H1 (cell line): ENCODE measurements around the gene SCP2. TPM values are rescaled to one million over a fixed set of nuclear protein-coding genes. Genes with fewer than 3 reads are reported as not detected.

ENCODE experiments used
- CTCF ChIA-PET: fragments of 300-600 bp; sonication (Branson Sonifier 250); formaldehyde crosslinking; loops from one replicate; lab custom pipeline; 2021; ENCODE audit not compliant: partially characterized antibody; lab: Charles Lee
- POLR2A ChIA-PET: fragments of 300-600 bp; sonication (Branson Sonifier 250); formaldehyde crosslinking; loops from one replicate; lab custom pipeline; 2021; ENCODE audit warnings: inconsistent platforms; ENCODE audit not compliant: partially characterized antibody; lab: Charles Lee
- DNase-seq, 2 experiments: peaks; one replicate each; pipeline versions ENCODE4 v3.0.0 to v3.0.0-alpha.2; 2010 to 2022; ENCODE audit warnings: low spot score in 2 of 2, low read depth in 1 of 2, mixed read lengths in 1 of 2
- FAIRE-seq: peaks from 2 replicates; lab custom pipeline; 2011; peaks lifted over from hg19 to GRCh38; lab: Jason Lieb, UNC
- H2AFZ ChIP-seq: 2 replicates; pipeline ENCODE4 v1.8.1; 2012; ENCODE audit warnings: low read length, inconsistent platforms
- H2AK5ac ChIP-seq: 2 replicates; pipeline ENCODE4 v1.6.1; 2013; ENCODE audit warnings: low read depth, low read length
- H2BK120ac ChIP-seq: replicated peaks from 2 replicates; pipeline ENCODE3; 2013; ENCODE audit warnings: low read depth, low read length, inconsistent platforms
- H2BK12ac ChIP-seq: 2 replicates; pipeline ENCODE4 v1.6.1; 2013; ENCODE audit warnings: low read depth, low read length
- H2BK15ac ChIP-seq: 2 replicates; pipeline ENCODE4 v1.6.1; 2013; ENCODE audit warnings: low read length
- H2BK20ac ChIP-seq: 2 replicates; pipeline ENCODE4 v1.6.1; 2013; ENCODE audit warnings: low read length
- H2BK5ac ChIP-seq: 2 replicates; pipeline ENCODE4 v1.6.1; 2013; ENCODE audit warnings: low read depth, low read length
- H3K14ac ChIP-seq: 2 replicates; pipeline ENCODE4 v1.6.1; 2013; ENCODE audit warnings: inconsistent platforms; ENCODE audit not compliant: insufficient read length
- H3K18ac ChIP-seq: 2 replicates; pipeline ENCODE4 v1.6.1; 2013; ENCODE audit warnings: low read length; ENCODE audit errors: extremely low read depth
- H3K23ac ChIP-seq: 2 replicates; pipeline ENCODE4 v1.6.1; 2013; ENCODE audit warnings: inconsistent platforms; ENCODE audit not compliant: insufficient read length
- H3K23me2 ChIP-seq: 2 replicates; pipeline ENCODE4 v1.6.1; 2013; ENCODE audit warnings: low read depth, low read length
- H3K27ac ChIP-seq: 2 replicates; pipeline ENCODE4 v1.6.1; 2011; ENCODE audit warnings: low read depth, low read length, inconsistent platforms
- H3K27me3 ChIP-seq, 4 experiments: replicated peaks in 1 of 4; 1 replicate in 1 of 4; 2 replicates in 3 of 4; pipeline versions ENCODE4 v1.6.1 to v1.8.1; 2011 to 2013; ENCODE audit warnings: low read length in 3 of 4, mild to moderate bottlenecking in 3 of 4, inconsistent platforms in 2 of 4, mixed read lengths in 2 of 4, moderate library complexity in 1 of 4; ENCODE audit not compliant: control insufficient read depth in 3 of 4, insufficient read depth in 3 of 4; ENCODE audit errors: extremely low read depth in 1 of 4
- H3K36me3 ChIP-seq, 4 experiments: 2 replicates each; pipeline versions ENCODE4 v1.6.1 to v1.8.1; 2011 to 2013; ENCODE audit warnings: mild to moderate bottlenecking in 4 of 4, low read length in 3 of 4, moderate library complexity in 2 of 4, control low read depth in 1 of 4, inconsistent platforms in 1 of 4; ENCODE audit not compliant: insufficient read depth in 4 of 4, control insufficient read depth in 2 of 4
- H3K4ac ChIP-seq: replicated peaks from 2 replicates; pipeline ENCODE3; 2013; ENCODE audit warnings: low read length, low read depth, mixed read lengths, inconsistent platforms; ENCODE audit not compliant: insufficient read length
- H3K4me1 ChIP-seq, 4 experiments: replicated peaks in 1 of 4; 1 replicate in 1 of 4; 2 replicates in 3 of 4; pipeline versions ENCODE4 v1.6.1 to v1.8.1; 2011 to 2013; ENCODE audit warnings: low read length in 3 of 4, inconsistent platforms in 2 of 4, mixed read lengths in 1 of 4; ENCODE audit not compliant: insufficient read depth in 4 of 4, control insufficient read depth in 3 of 4
- H3K4me2 ChIP-seq, 2 experiments: 2 replicates each; pipeline versions ENCODE4 v1.6.1 to v1.8.1; 2011 to 2013; ENCODE audit warnings: low read depth in 2 of 2, low read length in 2 of 2, control low read depth in 1 of 2, inconsistent platforms in 1 of 2, mild to moderate bottlenecking in 1 of 2; ENCODE audit not compliant: insufficient read depth in 1 of 2
- H3K4me3 ChIP-seq, 4 experiments: fragments of 200-600, 300-600 bp in 1 of 4; sonication (generic), shearing (Covaris generic), sonication (Bioruptor Twin) in 1 of 4; 2 replicates each; pipeline versions ENCODE4 v1.5.1 to v1.8.1; 2011 to 2016; ENCODE audit warnings: low read length in 4 of 4, low read depth in 3 of 4, control low read depth in 2 of 4, inconsistent platforms in 2 of 4, mild to moderate bottlenecking in 2 of 4, mixed read lengths in 1 of 4, moderate library complexity in 1 of 4; ENCODE audit not compliant: insufficient read depth in 2 of 4; ENCODE audit errors: extremely low read depth in 1 of 4
- H3K56ac ChIP-seq: replicated peaks from 2 replicates; pipeline ENCODE3; 2013; ENCODE audit warnings: low read depth, mild to moderate bottlenecking, mixed read lengths, low read length, inconsistent platforms; ENCODE audit not compliant: insufficient read length
- H3K79me1 ChIP-seq: 2 replicates; pipeline ENCODE4 v1.6.1; 2013; ENCODE audit warnings: low read depth, low read length, control low read depth
- H3K79me2 ChIP-seq, 2 experiments: 2 replicates each; pipeline versions ENCODE4 v1.6.1 to v1.8.1; 2012 to 2013; ENCODE audit warnings: low read length in 2 of 2, mild to moderate bottlenecking in 2 of 2, inconsistent platforms in 1 of 2; ENCODE audit not compliant: insufficient read depth in 2 of 2, control insufficient read depth in 1 of 2
- H3K9ac ChIP-seq, 4 experiments: replicated peaks in 1 of 4; 1 replicate in 1 of 4; 2 replicates in 3 of 4; pipeline versions ENCODE4 v1.6.1 to v1.8.1; 2011 to 2013; ENCODE audit warnings: low read depth in 3 of 4, low read length in 3 of 4, control low read depth in 2 of 4, mild to moderate bottlenecking in 2 of 4, moderate library complexity in 2 of 4, inconsistent platforms in 1 of 4; ENCODE audit errors: extremely low read depth in 1 of 4
- H3K9me3 ChIP-seq, 2 experiments: 2 replicates each; pipeline versions ENCODE4 v1.6.1 to v1.8.1; 2012 to 2013; ENCODE audit warnings: mild to moderate bottlenecking in 2 of 2, moderate library complexity in 2 of 2, control low read depth in 1 of 2, inconsistent platforms in 1 of 2, low read depth in 1 of 2, low read length in 1 of 2, mixed read lengths in 1 of 2; ENCODE audit not compliant: insufficient read depth in 2 of 2
- H4K20me1 ChIP-seq, 2 experiments: replicated peaks in 1 of 2; 2 replicates each; pipeline versions ENCODE3 to v1.8.1; 2011 to 2013; ENCODE audit warnings: inconsistent platforms in 2 of 2, low read length in 2 of 2, mild to moderate bottlenecking in 1 of 2; ENCODE audit not compliant: insufficient read depth in 2 of 2, control insufficient read depth in 1 of 2
- H4K5ac ChIP-seq: 2 replicates; pipeline ENCODE4 v1.6.1; 2013; ENCODE audit warnings: low read length, low read depth, mixed read lengths, inconsistent platforms; ENCODE audit not compliant: insufficient read length
- H4K8ac ChIP-seq: 2 replicates; pipeline ENCODE4 v1.8.0; 2013; ENCODE audit warnings: mild to moderate bottlenecking, moderate library complexity, low read length, inconsistent platforms; ENCODE audit not compliant: insufficient read depth; ENCODE audit errors: extremely low read depth
- H4K91ac ChIP-seq: replicated peaks from 2 replicates; pipeline ENCODE3; 2013; ENCODE audit warnings: low read length, mixed read lengths, inconsistent platforms; ENCODE audit not compliant: insufficient read length
- ASH2L ChIP-seq: fragments of 200-600, 300-600 bp; sonication (generic); IDR thresholded peaks from one replicate; pipeline ENCODE4 v1.7.1; 2017; ENCODE audit warnings: low read length
- BACH1 ChIP-seq: IDR thresholded peaks from 2 replicates; pipeline ENCODE4 v1.6.1; 2012; ENCODE audit warnings: low read length, improper control_type of control experiment
- BCL11A ChIP-seq, 2 experiments: IDR thresholded peaks; one replicate each; pipeline ENCODE4 v1.6.1; 2011; ENCODE audit warnings: low read depth in 2 of 2, low read length in 2 of 2, mild to moderate bottlenecking in 2 of 2
- CREB1 ChIP-seq: IDR thresholded peaks from 2 replicates; pipeline ENCODE4 v1.6.1; 2012; ENCODE audit warnings: inconsistent platforms
- EGR1 ChIP-seq: IDR thresholded peaks from 2 replicates; pipeline ENCODE4 v1.6.1; 2011; ENCODE audit warnings: low read depth, low read length, borderline replicate concordance
- FOSL1 ChIP-seq: IDR thresholded peaks from 2 replicates; pipeline ENCODE4 v1.6.1; 2011; ENCODE audit warnings: mild to moderate bottlenecking, low read depth, low read length, moderate library complexity; ENCODE audit not compliant: insufficient read depth
- GABPA ChIP-seq: IDR thresholded peaks from 2 replicates; pipeline ENCODE4 v1.6.1; 2011; ENCODE audit warnings: mild to moderate bottlenecking, low read length, moderate library complexity, borderline replicate concordance; ENCODE audit not compliant: insufficient read depth
- HDAC6 ChIP-seq: IDR thresholded peaks from one replicate; pipeline ENCODE4 v1.7.1; 2012; ENCODE audit warnings: low read depth, mild to moderate bottlenecking, inconsistent platforms, low read length, moderate library complexity
- MAFK ChIP-seq: IDR thresholded peaks from 2 replicates; pipeline ENCODE4 v1.6.1; 2012; ENCODE audit warnings: low read depth, mild to moderate bottlenecking, improper control_type of control experiment, low read length
- NANOG ChIP-seq: IDR thresholded peaks from 2 replicates; pipeline ENCODE4 v1.6.1; 2011; ENCODE audit warnings: low read length, low read depth, mild to moderate bottlenecking, inconsistent platforms; ENCODE audit not compliant: insufficient read depth, poor library complexity, severe bottlenecking
- TBP ChIP-seq: IDR thresholded peaks from 2 replicates; pipeline ENCODE4 v1.6.1; 2011; ENCODE audit warnings: low read depth, low read length, improper control_type of control experiment
- WGBS, 2 experiments: shearing (Covaris generic) in 1 of 2; methylation state at CpG; one replicate each; pipeline versions ENCODE4 v1.1.6 to v1.1.7; 2013 to 2015; ENCODE audit warnings: low lambda C conversion rate in 2 of 2, mixed read lengths in 2 of 2, inconsistent platforms in 1 of 2, low coverage in 1 of 2, missing lambda C conversion rate in 1 of 2; ENCODE audit not compliant: insufficient replicate concordance in 2 of 2, insufficient coverage in 1 of 2, insufficient read length in 1 of 2; ENCODE audit errors: extremely low coverage in 1 of 2, missing lambda C conversion rate in 1 of 2; 5-methylcytosine and 5-hydroxymethylcytosine counted together
- polyA plus RNA-seq, 7 experiments: library from polyadenylated mRNA; depleted of rRNA in 3 of 7; stranded (reverse) in 5 of 7; unstranded in 2 of 7; fragments of >200 nt in 5 of 7; fragments of 200-250 nt in 2 of 7; gene quantifications; 1 replicate in 5 of 7; 2 replicates in 1 of 7; 4 replicates in 1 of 7; pipeline versions ENCODE4 v1.2.1 to v1.2.3, GENCODE V29; 2011 to 2013; ENCODE audit warnings: missing spikeins in 2 of 7, mixed read lengths in 2 of 7
- total RNA-seq: library from RNA; stranded (reverse); fragmentation: NEBNext Ultra II Directional; extraction: Animal tissue kit (Norgen Biotek cat#: 25700); gene quantifications from 2 replicates; pipeline ENCODE4 v1.2.1, GENCODE V29; 2021
- TF ChIP-seq, protein P1 (sequence below): IDR thresholded peaks from 2 replicates; pipeline ENCODE4 v1.6.1; 2011; ENCODE audit warnings: low read depth, mild to moderate bottlenecking, low read length; ENCODE audit not compliant: insufficient read depth
- TF ChIP-seq, protein P2 (sequence below): IDR thresholded peaks from 2 replicates; pipeline ENCODE4 v1.6.1; 2011; ENCODE audit warnings: low read length, improper control_type of control experiment
- TF ChIP-seq, protein P3 (sequence below): IDR thresholded peaks from 2 replicates; pipeline ENCODE4 v1.6.1; 2012; ENCODE audit warnings: inconsistent platforms

SCP2 gene
- total and polyA plus RNA-seq, 2 of the 8 experiments (the other 6 are each of a cell fraction or from before 2014, with no cell fraction given): 20.9 to 54.3 TPM

DNA sequence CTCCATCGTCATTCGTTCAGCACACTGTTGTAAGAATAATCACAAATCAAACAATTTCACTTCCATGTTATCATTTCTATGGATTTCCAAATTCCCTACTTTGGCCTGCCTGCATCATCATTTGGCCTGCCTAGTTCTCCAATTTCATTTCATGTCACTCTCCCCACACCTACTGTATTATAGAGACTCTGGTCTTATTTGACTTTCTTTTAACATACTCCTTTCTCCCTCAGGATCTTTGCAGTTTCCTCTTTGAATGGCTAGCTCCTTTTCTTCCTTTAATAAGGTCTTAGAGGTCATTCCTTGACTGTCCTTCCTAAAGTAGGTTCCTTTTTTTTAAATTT is 98.7 kb downstream of the SCP2 start:
- Histone ChIP-seq H3K79me2 (no peaks in the 10 kb centered on the region), H3K56ac (no peak overlapping the region), H2AK5ac (no peak overlapping the region), H4K5ac (no peak overlapping the region), H3K14ac (no peak overlapping the region), H3K9me3 (no peaks in the 10 kb centered on the region), H3K23me2 (no peaks in the 10 kb centered on the region), H4K91ac (no peak overlapping the region), H4K8ac (no peak overlapping the region), H3K9ac (no peak overlapping the region), H2BK20ac (no peak overlapping the region), H3K79me1 (no peaks in the 10 kb centered on the region), H2BK5ac (no peak overlapping the region), H3K4me3 (no peak overlapping the region), H2BK15ac (no peak overlapping the region), H4K20me1 (no peaks in the 10 kb centered on the region), H3K27me3 (no peaks in the 10 kb centered on the region), H3K23ac (no peak overlapping the region), H3K4me1 (no peaks in the 10 kb centered on the region), H2BK120ac (no peak overlapping the region), H2BK12ac (no peak overlapping the region), H3K18ac (no peak overlapping the region), H3K4ac (no peak overlapping the region), H3K4me2 (no peak overlapping the region), H3K36me3 (no peaks in the 10 kb centered on the region; a peak in 1 of 8 replicates), H3K27ac (no peak overlapping the region), H2AFZ (no peak overlapping the region)
- WGBS, 2 experiments: 59% methylated on average over 2 of the region's 2 CpGs; no CpG with 5 or more reads in 1 of the 2 experiments
- DNase-seq (no peak), FAIRE-seq (no peak)
- POLR2A ChIA-PET: no interaction called here
- CTCF ChIA-PET: no interaction called here
- TF ChIP-seq NANOG: no peak
- no peak for TF ChIP-seq HDAC6
- TF ChIP-seq GABPA: no peak
- no peak for TF ChIP-seq ASH2L
- TF ChIP-seq, protein P1, sequence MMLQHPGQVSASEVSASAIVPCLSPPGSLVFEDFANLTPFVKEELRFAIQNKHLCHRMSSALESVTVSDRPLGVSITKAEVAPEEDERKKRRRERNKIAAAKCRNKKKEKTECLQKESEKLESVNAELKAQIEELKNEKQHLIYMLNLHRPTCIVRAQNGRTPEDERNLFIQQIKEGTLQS: no peak
- no peak for TF ChIP-seq MAFK
- TF ChIP-seq BCL11A (IDR thresholded peaks at IDR 0.05; ENCODE audit: low read depth in 2 of 2, low read length in 2 of 2): no peak
- no peak for TF ChIP-seq FOSL1
- TF ChIP-seq, protein P2, sequence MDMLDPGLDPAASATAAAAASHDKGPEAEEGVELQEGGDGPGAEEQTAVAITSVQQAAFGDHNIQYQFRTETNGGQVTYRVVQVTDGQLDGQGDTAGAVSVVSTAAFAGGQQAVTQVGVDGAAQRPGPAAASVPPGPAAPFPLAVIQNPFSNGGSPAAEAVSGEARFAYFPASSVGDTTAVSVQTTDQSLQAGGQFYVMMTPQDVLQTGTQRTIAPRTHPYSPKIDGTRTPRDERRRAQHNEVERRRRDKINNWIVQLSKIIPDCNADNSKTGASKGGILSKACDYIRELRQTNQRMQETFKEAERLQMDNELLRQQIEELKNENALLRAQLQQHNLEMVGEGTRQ: no peak
- TF ChIP-seq BACH1: no peak
- TF ChIP-seq, protein P3, sequence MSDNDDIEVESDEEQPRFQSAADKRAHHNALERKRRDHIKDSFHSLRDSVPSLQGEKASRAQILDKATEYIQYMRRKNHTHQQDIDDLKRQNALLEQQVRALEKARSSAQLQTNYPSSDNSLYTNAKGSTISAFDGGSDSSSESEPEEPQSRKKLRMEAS: no peak
- TF ChIP-seq TBP: no peak
- no peak for TF ChIP-seq CREB1
- no peak for TF ChIP-seq EGR1
